Colonic mucosa (tissue), 4 donors: ENCODE measurements around the gene ARHGEF26. TPM values are rescaled to one million over a fixed set of nuclear protein-coding genes. Genes with fewer than 3 reads are reported as not detected.

Source experiments
- DNase-seq: peaks from one replicate; pipeline ENCODE4 v3.0.0-alpha.2; 2020
- H3K27ac ChIP-seq: fragments of 200-600 bp; one replicate; pipeline ENCODE4 v1.8.0; 2021
- H3K27me3 ChIP-seq: fragments of 200-600 bp; one replicate; pipeline ENCODE4 v1.8.0; 2021
- H3K36me3 ChIP-seq: fragments of 200-600 bp; one replicate; pipeline ENCODE4 v1.8.0; 2021
- H3K4me1 ChIP-seq: fragments of 200-600 bp; one replicate; pipeline ENCODE4 v1.8.0; 2021; ENCODE audit warnings: mild to moderate bottlenecking
- H3K4me3 ChIP-seq: fragments of 200-600 bp; one replicate; pipeline ENCODE4 v1.8.0; 2021
- H3K9ac ChIP-seq, 2 donors: one replicate each; pipeline ENCODE4 v1.7.0; 2013; ENCODE audit warnings: control low read depth in 2 of 2, low read depth in 2 of 2, low read length in 2 of 2
- H3K9me3 ChIP-seq: fragments of 200-600 bp; one replicate; pipeline ENCODE4 v1.8.0; 2021
- intact Hi-C: fragments of 100-400 bp; cut with DNase I; formaldehyde crosslinking; loops from one replicate; pipeline ENCODE4 v1.14.1; 2022
- total RNA-seq, 2 donors: library from RNA; stranded (reverse); fragmentation: NEBNext Ultra II Directional in 1 of 2; extraction: Animal tissue kit (Norgen Biotek cat#: 25700) in 1 of 2; gene quantifications; one replicate each; pipeline ENCODE4 v1.2.1, GENCODE V29; 2021
- TF ChIP-seq, protein P1 (sequence below): fragments of 200-600 bp; IDR thresholded peaks from one replicate; pipeline ENCODE4 v1.8.0; 2022; ENCODE audit warnings: antibody characterized with exemption, mild to moderate bottlenecking
- donor health status: healthy.
- donor health status: DM: no; HTN: no; CAD: no.
- donor health status: DM: no; HTN: no; CAD: no.

The ARHGEF26 gene
- total RNA-seq, 2 donors from 2014 or later: 5.2 to 6.6 TPM

DNA sequence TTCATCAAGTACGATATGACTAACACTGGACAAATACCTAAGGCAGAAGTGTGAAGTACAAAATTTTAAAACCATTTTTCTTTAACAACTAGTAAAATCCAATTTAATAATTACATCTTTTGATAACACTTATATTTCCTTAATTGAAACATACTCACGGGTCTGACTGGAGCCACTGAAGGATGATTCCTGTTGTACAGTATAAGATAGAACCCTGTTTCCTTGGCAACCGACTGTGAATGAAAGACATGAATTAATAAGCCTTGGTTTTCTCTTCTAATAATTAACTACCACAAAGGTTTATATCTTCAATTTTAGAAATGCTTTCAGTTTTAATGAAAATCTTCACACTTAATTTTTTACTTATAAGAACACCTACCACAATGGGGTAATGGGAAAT lies 183.7 kb downstream of the ARHGEF26 start:
- no peak overlapping the region for H3K9ac ChIP-seq
- intact Hi-C loops: no loop called here
- TF ChIP-seq, protein P1, sequence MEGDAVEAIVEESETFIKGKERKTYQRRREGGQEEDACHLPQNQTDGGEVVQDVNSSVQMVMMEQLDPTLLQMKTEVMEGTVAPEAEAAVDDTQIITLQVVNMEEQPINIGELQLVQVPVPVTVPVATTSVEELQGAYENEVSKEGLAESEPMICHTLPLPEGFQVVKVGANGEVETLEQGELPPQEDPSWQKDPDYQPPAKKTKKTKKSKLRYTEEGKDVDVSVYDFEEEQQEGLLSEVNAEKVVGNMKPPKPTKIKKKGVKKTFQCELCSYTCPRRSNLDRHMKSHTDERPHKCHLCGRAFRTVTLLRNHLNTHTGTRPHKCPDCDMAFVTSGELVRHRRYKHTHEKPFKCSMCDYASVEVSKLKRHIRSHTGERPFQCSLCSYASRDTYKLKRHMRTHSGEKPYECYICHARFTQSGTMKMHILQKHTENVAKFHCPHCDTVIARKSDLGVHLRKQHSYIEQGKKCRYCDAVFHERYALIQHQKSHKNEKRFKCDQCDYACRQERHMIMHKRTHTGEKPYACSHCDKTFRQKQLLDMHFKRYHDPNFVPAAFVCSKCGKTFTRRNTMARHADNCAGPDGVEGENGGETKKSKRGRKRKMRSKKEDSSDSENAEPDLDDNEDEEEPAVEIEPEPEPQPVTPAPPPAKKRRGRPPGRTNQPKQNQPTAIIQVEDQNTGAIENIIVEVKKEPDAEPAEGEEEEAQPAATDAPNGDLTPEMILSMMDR: no peak
- no peaks in the 10 kb centered on the region for H3K4me1 ChIP-seq
- H3K27ac ChIP-seq: no peak overlapping the region
- no peaks in the 10 kb centered on the region for H3K27me3 ChIP-seq
- H3K9me3 ChIP-seq: no peaks in the 10 kb centered on the region
- DNase-seq: no peak
- H3K4me3 ChIP-seq: no peak overlapping the region
- H3K36me3 ChIP-seq: no peaks in the 10 kb centered on the region

DNA sequence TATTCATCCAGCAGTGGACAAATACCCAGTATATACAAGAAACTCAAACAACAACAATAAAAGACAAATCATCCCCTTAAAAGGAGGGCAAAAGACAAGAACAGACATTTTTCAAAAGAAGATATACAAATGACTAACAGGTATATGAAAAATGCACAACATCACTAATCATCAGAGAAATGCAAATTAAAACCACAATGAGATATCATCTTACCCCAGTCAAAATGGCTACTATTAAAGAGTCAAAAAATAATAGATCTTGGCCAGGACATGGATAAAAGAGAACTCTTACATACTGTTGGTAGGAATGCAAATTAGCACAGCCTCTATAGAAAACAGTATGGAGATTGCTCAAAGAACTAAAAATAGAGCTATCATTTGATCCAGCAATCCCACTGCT lies 186.2 kb downstream of the ARHGEF26 start:
- Histone ChIP-seq H3K4me3 (no peak overlapping the region), H3K27ac (no peak overlapping the region), H3K27me3 (no peaks in the 10 kb centered on the region), H3K4me1 (no peaks in the 10 kb centered on the region), H3K9me3 (no peaks in the 10 kb centered on the region), H3K36me3 (no peaks in the 10 kb centered on the region), H3K9ac (no peak overlapping the region)
- intact Hi-C loops: no loop called here
- no peak for DNase-seq
- TF ChIP-seq, protein P1: no peak

Other genes starting within 250 kb of the ARHGEF26 start
- 10 to 100 TPM; 40.7 to 51.8 TPM for gene DHX36, start 203.1 kb downstream of the ARHGEF26 start, total RNA-seq